Measurements from ENCODE around the gene ST13.
"Not testable (repeated sequence)": the region's sequence is repeated elsewhere in the genome, so short reads cannot be mapped to it uniquely, and the experiment has no call there.

ST13 gene

DNA sequence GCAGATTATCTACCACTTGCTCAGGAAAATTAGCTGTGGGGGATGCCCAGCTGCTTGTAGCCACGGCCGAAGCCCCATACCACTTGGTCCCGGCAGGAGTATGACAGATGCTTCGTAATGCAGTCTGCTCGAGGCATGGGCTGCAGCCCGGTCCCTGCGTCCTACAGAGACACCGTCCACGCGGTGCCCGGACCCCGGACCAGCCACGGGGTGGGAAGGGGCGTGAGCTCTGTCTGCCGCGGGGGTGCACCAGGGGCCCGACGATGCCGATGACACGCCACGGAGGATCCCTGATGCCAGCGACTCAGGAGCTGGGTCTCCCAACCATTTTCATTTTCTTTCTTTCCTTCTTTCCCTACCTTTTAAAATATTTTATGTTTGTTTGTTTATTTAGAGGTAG, 67.3 kb downstream of the ST13 start:
- Histone ChIP-seq H3K9me3 (ENCODE audit: insufficient read depth, low read length) (no peaks in the 10 kb centered on the region), H3K4me3 (ENCODE audit: insufficient read length, low read depth) (no peak overlapping the region), H3K27me3 (ENCODE audit: insufficient read depth, insufficient read length) (no peaks in the 10 kb centered on the region), H3K4me1 (ENCODE audit: insufficient read depth, insufficient read length) (no peaks in the 10 kb centered on the region), H3K9ac (ENCODE audit: insufficient read length, low read depth) (no peak overlapping the region), H3K36me3 (ENCODE audit: insufficient read depth, insufficient read length, low read length) (peaks cover 29% of the 10 kb centered on the region)
- no peak for TF ChIP-seq YY1 (IDR thresholded peaks at IDR 0.05; ENCODE audit: insufficient read depth, insufficient read length)
- no peak for TF ChIP-seq ZNF274 (IDR thresholded peaks at IDR 0.05; ENCODE audit: low read depth, low read length)
- no peak for TF ChIP-seq SUZ12 (IDR thresholded peaks at IDR 0.05; ENCODE audit: extremely low read depth, insufficient read depth, insufficient read length)
- DNase-seq (ENCODE audit: low read depth, low spot score), result no peak

DNA sequence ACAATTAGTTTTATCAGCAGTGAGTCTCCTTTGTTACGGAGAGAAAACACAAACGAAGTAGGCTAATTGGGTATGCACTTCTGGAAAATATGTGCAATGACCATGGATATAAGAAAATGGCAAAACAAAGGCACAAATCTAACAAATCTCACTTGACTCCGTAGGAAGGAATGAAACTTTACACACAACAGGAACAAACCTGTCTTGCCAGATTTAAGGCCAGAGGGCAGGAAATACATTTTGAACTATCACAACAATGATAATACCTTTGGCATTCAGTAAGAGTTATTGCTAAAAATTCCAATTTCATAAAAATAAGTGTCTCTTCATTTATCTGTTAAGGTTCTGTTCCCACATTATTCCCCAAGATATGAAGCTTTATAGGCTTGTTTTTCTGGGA, 73.9 kb downstream of the ST13 start:
- TF ChIP-seq SUZ12 (IDR thresholded peaks at IDR 0.05; ENCODE audit: extremely low read depth, insufficient read depth, insufficient read length) (no peak), ZNF274 (IDR thresholded peaks at IDR 0.05; ENCODE audit: low read depth, low read length) (no peak), YY1 (IDR thresholded peaks at IDR 0.05; ENCODE audit: insufficient read depth, insufficient read length) (no peak)
- Histone ChIP-seq H3K27me3 (ENCODE audit: insufficient read depth, insufficient read length) (no peaks in the 10 kb centered on the region), H3K4me1 (ENCODE audit: insufficient read depth, insufficient read length) (no peaks in the 10 kb centered on the region), H3K9me3 (ENCODE audit: insufficient read depth, low read length) (no peaks in the 10 kb centered on the region), H3K36me3 (ENCODE audit: insufficient read depth, insufficient read length, low read length) (peaks cover 30% of the 10 kb centered on the region), H3K4me3 (ENCODE audit: insufficient read length, low read depth) (no peak overlapping the region), H3K9ac (ENCODE audit: insufficient read length, low read depth) (no peak overlapping the region)
- DNase-seq (ENCODE audit: low read depth, low spot score), result no peak

- not testable (repeated sequence) for H3K4me1 ChIP-seq (ENCODE audit: insufficient read depth, insufficient read length); H3K9me3 ChIP-seq (ENCODE audit: insufficient read depth, low read length); DNase-seq (ENCODE audit: low read depth, low spot score); H3K9ac ChIP-seq (ENCODE audit: insufficient read length, low read depth); H3K27me3 ChIP-seq (ENCODE audit: insufficient read depth, insufficient read length); H3K4me3 ChIP-seq (ENCODE audit: insufficient read length, low read depth)
- H3K36me3 ChIP-seq (ENCODE audit: insufficient read depth, insufficient read length, low read length), result peaks cover 30% of the 10 kb centered on the region
These were observed 74.7 kb downstream of the ST13 start for GRCh38 chr22:40781749-40782148.
